SW480 (cell line): ENCODE measurements around the gene DLGAP1.
"Not testable (repeated sequence)": the region's sequence is repeated elsewhere in the genome, so short reads cannot be mapped to it uniquely, and the experiment has no call there.

Source experiments
- DNase-seq: peaks from one replicate; pipeline ENCODE4 v3.0.0-alpha.2; 2016; ENCODE audit warnings: low spot score

DLGAP1 gene

DNA sequence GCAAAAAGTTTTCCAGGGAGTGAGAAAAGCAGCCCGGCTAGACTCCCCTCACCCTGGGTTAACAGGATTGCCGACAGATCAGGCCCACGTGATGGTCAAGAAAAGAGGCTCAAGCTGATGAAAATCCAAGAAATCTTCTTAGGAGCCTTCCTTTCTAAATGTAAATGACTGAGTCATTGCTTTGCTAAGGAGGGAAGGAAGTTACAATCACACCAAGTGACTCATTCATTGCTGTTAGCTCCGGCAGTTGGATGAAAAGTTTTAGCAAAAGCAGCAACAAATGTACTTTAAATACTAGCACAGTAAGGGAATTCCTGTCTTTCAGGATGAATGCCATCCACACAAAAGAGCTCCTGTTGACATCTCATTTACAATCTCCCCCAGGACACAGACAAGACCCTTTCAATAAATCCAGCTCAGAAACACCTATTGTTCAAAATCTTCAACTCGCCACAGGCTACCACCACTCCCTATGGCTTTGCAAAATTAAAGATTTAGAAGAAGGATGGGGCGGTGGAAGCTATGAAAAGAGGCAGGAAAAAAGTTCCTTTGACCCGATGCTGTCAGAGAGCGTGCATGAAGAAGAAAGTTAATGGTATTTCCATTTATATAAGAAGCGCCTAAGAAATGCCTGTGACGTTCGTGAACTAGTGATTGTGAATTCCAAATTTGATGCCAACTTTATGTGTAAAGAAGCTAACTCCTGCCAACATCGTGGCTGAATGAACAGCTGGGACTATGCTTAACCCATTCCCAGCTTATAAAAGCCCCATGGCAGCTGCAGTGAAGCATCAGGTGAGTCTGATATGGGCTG, 851.5 kb downstream of the DLGAP1 start:
- DNase-seq = peak; percentile 98

DNA sequence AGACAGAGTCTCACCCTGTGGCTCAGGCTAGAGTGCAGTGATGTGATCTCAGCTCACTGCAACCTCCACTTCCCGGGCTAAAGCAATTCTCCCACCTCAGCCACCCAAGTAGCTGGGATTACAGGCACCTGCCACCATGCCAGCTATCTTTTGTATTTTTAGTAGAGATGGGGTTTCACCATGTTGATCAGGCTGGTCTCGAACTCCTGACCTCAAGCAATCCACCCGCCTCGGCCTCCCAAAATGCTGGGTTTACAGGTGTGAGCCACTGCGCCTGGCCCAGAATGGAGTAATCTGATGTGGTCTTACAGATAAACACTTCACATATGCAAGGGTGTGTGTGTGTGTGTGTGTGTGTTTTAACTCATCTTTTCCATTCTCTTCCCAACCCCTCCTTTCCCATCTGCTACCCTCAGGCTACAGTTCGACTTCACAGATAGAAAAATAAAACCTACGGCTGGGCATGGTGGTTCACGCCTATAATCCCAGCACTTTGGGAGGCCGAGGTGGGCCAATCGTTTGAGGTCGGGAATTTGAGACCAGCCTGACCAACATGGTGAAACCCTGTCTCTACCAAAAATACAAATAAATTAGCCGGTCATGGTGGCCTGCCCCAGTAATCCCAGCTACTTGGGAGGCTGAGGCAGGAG, 853.9 kb downstream of the DLGAP1 start:
- not testable (repeated sequence) for DNase-seq

DNA sequence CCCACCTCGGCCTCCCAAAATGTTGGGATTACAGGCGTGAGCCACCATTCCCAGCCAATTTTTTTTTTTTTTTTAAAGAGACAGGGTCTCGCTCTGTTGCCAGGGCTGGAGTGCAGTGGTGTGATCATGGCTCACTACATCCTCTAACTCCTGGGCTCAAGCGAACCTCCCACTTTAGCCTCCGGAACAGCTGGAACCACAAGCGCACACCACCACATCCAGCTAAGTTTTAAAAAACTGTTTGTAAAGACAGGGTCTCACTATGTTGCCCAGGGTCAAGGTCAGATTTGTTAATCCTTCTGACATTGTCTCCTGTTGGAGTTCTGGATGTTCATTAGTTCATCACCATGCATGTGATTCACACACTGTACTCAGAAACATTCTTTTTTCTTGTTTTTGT, 855.2 kb downstream of the DLGAP1 start:
- no peak for DNase-seq

DNA sequence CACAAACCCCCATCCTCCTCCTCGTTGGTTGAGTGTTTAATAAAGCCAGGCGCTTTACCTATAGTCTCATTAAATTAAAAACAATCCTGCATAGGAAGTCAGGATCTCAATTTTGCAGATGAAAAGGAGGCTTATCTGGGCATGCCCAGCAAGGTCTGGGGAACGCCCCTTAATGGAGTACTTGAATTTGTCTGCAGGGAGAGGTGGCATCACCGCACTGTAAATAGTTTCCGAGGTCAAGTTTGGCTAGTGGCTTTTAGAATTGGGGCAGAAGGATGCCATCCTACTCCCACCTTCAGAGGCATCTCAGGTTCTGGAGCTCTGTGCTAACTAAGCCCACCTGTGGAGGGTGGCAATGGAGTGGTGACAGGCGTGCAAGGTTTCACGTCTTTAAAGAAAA, 855.9 kb downstream of the DLGAP1 start:
- no peak for DNase-seq

DNA sequence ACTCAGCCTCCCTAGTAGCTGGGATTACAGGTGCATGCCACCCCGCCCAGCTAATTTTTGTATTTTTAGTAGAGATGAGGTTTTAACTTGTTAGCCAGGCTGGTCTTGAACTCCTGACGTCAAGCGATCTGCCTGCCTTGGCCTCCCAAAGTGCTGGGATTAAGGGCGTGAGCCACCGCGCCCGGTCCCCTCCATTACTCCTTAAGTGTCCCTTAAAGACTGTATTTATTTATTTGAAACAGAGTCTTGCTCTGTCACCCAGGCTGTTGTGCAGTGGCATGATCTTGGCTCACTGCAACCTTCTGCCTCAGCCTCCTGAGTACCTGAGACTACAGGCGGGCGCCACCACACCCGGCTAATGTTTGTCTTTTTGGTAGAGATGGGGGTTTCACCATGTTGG, 856.5 kb downstream of the DLGAP1 start:
- DNase-seq = no peak

DNA sequence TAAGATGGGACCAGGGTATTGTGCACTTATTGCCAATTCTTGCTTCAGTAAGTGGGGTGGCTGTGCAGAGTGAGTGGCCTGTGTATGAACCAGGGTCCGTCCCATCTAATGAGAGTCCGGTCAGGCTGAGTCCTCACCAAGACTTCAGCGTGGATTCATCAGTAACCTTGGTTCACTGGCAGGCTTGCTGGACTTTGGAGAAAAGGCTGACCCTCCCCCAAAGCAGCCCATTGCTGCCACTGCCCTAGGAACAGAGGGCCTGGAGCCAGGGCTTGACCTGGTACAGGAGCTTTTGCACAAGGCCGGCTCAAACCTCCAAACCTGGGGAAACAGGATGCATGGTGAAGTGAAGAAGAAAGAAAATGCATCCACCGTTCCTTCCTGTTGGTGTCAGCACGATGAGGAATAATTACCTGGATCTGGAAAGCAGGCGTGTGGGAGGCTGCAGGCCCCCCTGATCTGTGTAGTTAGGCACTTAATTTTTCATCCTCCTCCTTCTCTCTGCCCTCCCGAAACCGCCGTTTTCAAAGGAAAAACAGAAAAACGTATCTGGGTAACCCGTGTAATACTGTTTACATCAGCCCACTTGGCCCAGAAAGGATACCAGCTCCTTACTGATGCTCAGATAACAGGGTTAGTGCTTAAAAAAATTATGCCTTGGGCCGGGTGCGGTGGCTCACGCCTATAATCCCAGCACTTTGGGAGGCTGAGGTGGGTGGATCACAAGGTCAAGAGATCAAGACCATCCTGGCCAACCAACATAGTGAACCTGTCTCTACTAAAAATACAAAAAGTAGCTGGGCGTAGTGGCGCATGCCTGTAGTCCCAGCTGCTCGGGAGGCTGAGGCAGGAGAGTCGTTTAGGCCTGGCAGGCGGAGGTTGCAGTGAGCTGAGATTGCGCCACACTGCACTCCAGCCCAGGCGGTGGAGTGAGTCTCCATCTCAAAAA, 857.4 kb downstream of the DLGAP1 start:
- no peak for DNase-seq

DNA sequence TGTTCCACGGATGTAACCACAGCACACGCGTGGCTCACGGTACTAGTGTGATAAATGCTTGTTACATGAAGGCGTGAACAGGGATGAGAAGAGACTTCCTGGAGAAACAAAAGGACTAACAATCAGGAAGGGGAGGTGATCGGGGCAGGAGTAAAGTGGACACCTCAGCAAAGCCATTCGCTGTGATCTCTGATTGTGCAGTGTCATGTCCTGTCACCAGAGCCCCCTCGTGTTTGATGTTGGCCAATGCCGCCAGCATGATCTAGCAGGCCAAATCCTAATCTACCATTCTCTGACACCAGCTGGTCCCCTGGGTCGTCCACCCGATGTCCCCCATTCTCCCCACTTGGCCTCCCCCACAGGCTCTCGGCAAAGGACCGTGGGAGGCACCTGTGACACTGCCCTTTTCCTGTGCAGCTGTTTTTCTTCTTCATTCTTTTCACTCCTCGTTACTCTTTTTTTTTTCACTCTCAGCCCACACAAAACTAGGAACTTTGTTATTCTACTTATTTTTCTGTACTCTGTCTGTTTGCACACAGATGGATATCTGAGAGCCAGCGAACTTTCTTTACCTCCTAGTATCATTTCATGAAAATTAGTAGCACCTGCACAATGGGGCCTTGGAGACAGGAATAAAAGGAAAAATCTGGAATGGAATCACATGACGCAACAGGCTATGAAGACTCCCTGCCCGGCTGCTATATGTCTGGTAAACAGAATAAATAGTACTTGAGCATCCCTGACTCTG, 858.3 kb downstream of the DLGAP1 start:
- peak; percentile 95 for DNase-seq

DNA sequence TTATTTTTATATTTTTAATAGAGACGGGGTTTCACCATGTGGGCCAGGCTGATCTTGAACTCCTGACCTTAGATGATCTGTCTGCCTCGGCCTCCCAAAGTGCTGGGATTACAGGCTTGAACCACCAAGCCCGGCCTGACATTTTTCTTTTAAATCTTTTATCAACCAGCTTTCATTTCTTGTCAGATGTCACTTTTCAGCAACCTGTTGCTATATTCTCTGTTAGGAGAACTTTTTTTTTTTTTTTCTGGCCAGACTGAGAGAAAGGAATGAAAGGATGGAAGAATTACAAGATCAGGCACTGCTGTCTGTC, 858.8 kb downstream of the DLGAP1 start:
- DNase-seq = no peak

DNA sequence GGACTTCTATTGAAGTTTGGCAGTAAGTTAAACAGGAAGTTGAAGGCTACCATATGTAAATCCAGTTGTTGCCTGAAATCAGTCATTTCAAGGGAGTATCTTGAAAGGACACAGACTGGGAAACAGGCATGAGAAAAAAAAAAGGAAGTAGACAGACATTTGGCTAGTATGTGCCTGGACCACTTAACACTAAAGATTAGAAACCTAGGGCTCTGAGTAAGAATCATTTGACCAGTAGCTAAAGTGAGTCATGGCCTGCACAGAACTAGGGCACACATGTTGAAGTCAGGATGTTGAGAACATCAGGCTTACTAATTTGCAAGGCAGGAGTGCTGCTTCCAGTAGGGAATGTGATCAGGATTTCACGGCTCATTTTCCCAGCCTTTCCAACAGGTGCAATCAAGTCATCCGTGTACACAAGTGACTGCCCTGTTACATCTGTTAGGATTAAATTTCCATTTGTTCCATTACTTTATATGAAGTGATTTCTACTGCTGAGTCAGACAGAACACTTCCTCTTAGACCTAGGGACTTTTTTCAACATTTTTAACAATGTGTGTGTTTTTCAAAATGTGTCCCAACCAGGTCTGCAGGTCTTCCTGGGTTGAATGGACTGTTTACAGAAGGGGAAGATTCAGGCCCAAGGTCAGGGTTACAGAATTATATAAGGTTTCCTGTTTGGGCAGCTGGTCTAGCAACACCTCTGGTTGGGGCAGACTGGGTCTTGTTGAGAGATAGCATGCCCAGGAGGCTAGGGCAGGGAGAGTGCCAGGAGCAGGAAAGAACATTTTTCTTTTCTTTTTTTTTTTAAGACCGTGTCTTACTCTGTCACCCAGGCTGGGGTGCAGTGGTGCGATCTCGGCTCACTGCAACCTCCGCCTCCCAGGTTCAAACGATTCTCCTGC, 859.5 kb downstream of the DLGAP1 start:
- peak; percentile 89 for DNase-seq

DNA sequence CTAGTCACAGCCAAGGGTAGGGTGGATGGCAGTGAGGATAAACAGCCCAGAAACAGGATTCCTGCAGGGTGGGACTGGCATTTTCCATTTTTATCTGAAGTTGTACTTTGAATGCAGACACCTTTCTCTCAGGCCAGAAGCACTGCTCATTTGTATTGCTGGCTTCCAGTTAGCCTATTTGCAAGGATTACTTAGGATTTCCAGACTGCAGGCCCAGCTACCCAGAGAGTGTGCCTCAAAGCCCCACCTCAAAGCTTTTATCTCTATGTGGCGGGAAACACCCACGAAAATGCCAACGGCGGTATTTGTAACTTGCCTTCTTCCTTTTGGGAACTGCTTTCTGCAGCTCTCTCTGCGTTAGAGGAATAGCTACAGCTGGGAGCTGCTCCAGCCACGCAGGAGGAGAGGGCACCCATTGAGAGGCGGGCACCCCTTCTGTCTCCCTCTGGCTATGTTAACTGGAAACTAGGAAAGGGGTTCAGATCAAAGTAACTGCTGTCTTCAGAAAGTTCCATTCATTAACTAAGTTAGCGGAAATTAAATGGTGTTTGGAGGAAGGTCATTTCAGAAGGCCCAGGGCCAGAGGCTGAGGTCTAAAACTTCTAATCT, 860.2 kb downstream of the DLGAP1 start:
- DNase-seq = peak; percentile 92

DNA sequence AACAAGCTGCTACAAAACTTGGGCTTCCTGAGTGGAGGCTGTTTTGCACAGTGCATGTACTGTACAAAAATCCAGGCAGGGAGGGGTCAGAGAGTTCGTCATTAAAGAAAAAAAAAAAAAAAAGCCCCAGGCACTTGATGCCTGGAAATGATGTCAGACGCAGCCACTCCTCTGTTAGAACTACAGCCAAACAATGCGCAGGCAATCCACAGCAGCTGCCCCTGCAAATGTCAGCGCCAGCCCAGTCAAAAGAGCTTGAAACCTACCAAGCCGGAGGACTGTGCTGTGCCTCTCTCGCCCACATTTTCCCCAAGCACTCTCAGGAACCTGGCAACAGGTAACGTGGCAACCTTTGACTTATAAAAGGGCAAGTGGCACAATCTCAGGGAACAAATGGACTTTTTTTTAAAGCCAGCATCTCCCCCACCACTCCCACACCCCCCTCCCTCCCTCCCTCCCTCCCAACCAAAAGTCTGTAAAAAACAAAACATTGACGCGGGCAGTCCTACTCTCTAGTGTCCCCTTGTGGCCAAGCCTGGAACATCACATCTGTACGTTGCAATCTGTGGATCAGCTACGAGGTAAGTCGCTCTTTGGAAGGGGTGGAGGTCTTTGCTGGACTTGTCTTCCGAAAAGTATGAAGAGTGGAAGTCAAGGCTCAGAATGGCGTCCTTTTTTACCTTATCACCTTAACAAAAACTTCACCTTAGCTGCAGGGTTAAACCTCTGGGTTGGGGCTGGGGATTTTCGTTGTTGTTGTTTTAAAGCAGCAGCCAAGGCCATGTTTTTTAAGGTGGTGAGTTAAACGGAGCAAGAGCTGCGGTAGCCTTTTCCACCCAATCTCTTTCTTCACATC, 861.0 kb downstream of the DLGAP1 start:
- peak; percentile 98 for DNase-seq

DNA sequence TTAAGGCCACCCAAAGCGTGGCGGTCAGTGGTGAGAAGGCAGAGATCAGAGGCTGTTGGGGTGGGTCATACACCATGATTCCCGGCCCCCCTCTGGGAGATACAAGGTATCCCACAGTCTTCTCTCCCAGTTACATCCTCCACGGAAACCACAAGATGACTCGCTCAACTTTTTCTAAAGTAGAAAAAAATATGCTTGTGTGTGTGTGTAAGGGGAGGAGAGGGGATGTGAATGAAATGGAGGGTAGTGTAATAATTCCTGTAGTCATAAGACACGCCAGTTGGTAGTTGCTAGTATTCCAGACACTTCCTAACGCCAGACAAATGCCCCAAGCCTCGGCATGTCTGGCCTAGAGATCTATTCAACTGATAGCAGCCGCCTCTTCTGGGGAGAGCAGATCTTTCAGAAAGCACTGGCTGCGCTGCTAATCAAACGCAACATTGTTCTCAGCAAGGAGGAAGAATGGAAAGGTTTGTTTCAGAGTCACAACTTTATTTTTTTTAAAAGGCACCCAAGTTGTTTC, 861.7 kb downstream of the DLGAP1 start:
- peak; percentile 86 for DNase-seq

DNA sequence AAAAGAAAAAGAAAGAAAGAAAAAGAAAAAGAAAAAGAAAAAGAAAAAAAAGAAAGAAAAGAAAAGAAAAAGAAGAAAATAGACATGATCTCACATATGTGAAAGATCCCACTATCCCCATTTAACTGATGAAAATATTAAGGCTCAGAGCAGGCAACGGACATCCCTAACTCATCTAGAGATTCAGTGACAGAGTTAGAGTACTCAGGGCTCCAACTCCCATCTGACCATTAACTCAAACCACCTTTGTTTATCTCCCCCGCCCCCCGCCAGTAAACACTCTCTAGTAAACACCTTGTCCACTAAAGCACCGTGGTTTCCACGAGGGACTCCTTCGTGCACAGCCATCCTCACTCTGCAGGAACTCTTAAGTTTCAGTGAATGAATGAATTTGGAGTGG, 862.2 kb downstream of the DLGAP1 start:
- DNase-seq = peak; percentile 54

DNA sequence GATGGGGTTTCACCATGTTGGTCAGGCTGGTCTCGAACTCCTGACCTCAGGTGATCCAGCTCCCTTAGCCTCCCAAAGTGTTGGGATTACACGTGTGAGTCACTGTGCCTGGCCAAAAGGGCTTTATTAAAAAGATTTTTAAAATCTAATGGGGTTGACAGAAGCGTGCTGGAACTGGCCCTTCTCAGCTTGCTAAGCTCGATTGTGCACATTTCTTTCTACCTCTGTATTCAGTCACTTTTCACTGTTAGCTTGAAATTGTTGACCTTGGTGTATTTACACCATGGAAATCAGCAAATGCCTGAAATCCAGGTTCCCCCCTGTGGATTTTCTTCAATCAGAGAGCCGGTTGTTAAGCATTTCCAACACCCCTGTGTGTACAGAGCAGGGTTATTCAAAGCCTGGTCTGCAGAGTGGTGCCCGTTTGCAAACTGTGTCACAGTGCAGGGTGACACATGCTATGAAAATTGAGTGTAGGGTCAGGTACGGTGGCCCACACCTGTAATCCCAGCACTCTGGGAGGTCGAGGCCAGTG, 864.9 kb downstream of the DLGAP1 start:
- DNase-seq = no peak

DNA sequence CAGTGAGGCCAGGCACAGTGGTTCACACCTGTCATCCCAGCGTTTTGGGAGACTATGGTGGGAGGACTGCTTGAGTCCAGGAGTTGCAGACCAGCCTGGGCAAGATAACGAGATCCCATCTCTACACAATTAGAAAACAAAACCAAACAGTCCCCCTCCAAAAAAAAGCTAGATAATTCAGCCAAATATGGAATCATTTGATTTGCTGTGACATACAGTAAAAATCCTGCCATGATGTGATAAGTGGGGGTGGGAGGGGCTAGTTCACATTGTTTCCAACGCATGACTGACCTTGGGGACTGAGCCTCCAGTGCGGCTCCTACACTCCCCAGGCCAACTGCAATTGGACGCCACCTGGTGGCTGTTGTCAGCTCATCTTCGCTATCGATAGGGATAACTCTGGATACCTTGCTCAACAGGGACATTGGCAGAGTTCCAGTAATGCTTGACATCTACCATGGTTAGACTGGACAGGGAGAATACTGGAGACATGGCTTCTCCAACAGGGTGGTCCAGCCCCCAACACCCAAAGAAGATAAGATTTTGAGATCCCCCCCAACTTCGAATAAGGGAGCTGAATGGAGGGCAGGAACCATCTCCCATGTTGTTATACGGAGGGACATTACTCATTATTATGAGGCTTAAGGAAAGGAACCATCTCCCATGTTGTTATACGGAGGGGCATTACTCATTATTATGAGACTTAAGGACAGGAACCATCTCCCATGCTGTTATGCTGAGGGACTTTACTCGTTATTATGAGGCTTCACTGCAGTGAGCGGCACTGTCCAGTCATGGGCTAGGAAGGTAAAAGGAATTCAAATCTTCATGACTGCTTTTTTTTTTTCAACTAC, 869.2 kb downstream of the DLGAP1 start:
- peak; percentile 88 for DNase-seq

DNA sequence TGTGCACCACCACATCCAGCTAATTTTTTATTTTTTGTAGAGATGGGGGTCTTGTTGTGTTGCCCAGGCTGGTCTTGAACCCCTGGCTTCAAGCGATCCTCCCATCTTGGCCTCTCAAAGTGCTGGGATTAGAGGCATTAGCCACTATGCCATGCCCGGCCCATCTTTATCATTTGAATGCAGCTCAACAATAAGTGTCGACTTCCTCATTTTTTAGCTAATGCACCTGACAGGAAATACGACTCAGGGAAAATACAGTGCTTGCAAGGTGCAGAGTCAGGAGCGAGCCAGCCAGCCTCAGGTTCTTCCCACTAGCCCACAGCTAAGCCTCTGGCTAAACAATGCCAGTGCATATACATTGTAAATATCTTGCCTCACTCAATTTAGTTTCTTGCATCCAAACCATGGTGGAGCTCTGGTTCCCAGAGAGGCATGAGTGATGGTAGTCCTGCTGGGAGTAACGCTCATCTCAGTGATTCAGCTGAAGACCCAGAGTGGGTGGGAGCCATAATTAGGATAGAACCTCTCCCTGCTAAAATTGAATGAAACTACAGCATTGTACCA, 870.1 kb downstream of the DLGAP1 start:
- no peak for DNase-seq

DNA sequence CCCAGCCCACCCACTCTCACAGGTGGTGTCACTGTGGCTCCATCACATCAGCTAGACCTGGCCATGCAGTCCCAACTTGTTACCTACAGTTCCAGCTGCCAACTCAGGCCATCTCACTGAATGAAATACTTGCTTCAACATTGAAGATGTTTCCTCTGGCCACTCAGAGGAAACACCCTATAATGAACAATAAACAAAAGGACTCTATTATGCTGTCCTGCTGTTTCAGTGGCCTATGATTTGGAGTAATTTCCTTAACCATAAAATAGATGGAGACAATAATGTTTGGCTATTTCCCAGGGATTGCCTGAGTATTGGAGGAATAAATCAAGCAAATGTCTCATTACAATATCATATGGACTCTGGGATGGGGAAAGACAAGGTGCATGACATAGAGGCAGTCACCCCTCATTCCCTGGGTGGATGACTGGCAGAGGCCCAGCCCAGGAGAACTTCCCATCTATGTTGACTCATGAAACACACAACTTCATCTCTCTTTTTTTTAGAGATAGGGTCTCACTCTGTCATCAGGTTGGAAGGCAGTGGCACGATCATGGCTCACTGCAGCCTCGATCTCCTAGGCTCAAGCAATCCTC, 870.7 kb downstream of the DLGAP1 start:
- no peak for DNase-seq
